ENCODE measurements around the gene HABP4. TPM values are rescaled to one million over a fixed set of nuclear protein-coding genes. Genes with fewer than 3 reads are reported as not detected.
A peak's percentile ranks its signal among the peaks of the same experiment; 100 is the strongest.

Gene HABP4
- total and polyA plus RNA-seq, 12 donors = 20.8 to 30.4 (median 25.3) TPM

DNA sequence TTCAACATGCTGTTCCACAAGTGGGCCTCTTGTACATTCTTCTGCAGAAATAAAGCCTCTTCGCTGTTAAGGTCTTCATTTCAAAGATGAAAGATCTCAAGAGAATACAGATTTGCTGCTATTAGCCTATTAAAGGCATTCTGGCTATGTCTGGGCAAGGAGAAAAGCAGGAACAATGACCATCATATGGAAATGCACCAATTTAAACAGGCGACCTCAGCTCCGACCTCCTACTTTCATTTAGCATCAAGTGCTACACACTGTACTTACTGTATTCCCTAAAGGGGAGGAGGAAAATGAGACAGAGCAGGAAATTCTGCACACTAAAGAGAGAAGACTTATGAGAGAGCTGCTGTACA lies 64.8 kb downstream of the HABP4 start:
- peak in 4 of 8 donors; percentile 32 to 45 (median 37) for ATAC-seq
- peaks cover 0 to 50% (median 4%) of the 10 kb centered on the region in 9 donors for H3K36me3 ChIP-seq
- peak overlapping the region in 8 of 10 donors; percentile 21 to 63 (median 41) for H3K27ac ChIP-seq
- no peaks in the 10 kb centered on the region for H3K9me3 ChIP-seq
- WGBS, 2 donors = 69 to 74% methylated on average over 3 of the region's 3 CpGs
- H3K4me1 ChIP-seq = peaks cover 0 to 40% (median 7%) of the 10 kb centered on the region in 9 donors
- intact Hi-C loops (cut with DNase I) = no loop called here
- H3K27me3 ChIP-seq = no peaks in the 10 kb centered on the region
- TF ChIP-seq, protein P1, sequence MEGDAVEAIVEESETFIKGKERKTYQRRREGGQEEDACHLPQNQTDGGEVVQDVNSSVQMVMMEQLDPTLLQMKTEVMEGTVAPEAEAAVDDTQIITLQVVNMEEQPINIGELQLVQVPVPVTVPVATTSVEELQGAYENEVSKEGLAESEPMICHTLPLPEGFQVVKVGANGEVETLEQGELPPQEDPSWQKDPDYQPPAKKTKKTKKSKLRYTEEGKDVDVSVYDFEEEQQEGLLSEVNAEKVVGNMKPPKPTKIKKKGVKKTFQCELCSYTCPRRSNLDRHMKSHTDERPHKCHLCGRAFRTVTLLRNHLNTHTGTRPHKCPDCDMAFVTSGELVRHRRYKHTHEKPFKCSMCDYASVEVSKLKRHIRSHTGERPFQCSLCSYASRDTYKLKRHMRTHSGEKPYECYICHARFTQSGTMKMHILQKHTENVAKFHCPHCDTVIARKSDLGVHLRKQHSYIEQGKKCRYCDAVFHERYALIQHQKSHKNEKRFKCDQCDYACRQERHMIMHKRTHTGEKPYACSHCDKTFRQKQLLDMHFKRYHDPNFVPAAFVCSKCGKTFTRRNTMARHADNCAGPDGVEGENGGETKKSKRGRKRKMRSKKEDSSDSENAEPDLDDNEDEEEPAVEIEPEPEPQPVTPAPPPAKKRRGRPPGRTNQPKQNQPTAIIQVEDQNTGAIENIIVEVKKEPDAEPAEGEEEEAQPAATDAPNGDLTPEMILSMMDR (IDR thresholded peaks at IDR 0.05) = no peak
- H3K4me3 ChIP-seq = no peak overlapping the region
- DNase-seq = no peak

DNA sequence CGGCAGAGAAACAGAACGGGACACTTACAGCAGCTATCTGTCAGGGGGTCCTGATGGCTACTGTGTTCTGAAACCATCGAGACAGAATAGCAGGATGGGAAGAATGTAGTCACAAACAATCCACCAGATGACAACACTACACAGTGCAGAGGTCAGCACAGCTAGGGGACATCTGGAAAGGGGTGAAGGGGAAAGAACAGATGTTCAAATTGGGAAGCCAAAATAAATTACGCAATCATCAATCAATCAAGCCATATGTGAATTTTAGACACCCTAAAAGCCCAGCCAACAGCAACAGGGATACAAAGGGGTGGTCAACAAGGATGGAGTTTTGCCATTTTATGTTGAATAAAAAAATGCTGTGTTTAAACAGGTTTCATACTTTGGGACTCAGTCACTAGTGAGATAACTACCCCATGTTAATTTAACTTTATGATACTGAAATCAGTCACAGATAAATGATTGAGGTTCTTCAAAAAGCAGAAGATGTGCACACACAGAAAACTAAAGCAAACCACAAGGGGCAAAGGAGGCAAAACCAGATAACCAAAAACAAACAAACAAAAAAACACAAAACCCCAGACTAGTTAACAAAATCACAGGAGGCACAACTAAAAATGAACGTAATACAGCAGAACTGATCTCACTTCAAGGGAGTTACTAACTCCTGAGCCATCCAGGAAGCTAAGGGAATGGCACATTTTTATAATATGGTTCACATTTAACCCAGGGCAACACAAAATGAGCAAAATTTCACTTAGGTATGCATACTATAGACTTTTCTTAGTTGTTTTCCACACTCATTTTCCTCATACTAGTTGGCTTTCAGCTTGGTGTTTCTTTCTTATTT lies 65.9 kb downstream of the HABP4 start:
- TF ChIP-seq, protein P1 (IDR thresholded peaks at IDR 0.05) = no peak
- Histone ChIP-seq H3K36me3 (peaks cover 0 to 50% (median 4%) of the 10 kb centered on the region in 9 donors), H3K9me3 (no peaks in the 10 kb centered on the region), H3K27ac (peak overlapping the region in 8 of 10 donors; percentile 21 to 63 (median 41)), H3K27me3 (no peaks in the 10 kb centered on the region), H3K4me1 (peaks cover 0 to 35% (median 7%) of the 10 kb centered on the region in 9 donors), H3K4me3 (no peak overlapping the region)
- WGBS, 2 donors = 60 to 64% methylated on average over 5 of the region's 5 CpGs
- intact Hi-C loops (cut with DNase I) = no loop called here
- ATAC-seq (peak in 7 of 8 donors; percentile 51 to 79 (median 58)), DNase-seq (no peak)

DNA sequence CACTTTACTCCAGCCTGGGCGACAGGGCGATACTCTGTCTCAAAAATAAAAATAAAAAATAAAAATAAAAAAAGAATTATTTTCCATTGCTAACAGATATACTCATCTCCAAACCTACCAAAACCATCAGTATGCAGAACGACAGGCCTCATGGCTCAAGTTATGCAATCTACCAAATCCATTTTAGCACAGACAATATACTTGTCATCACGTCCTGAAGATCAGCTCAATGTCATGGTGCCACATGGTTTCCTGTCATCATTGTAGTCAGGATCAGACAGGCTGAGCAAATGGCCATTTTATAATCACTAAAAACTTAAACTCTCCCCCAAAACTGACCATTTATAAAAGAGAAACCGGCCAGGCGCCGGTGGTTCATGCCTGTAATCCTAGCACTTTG lies 69.1 kb downstream of the HABP4 start:
- peaks cover 0 to 31% (median 0%) of the 10 kb centered on the region in 9 donors for H3K4me1 ChIP-seq
- intact Hi-C loops (cut with DNase I) = no loop called here
- no peak overlapping the region for H3K4me3 ChIP-seq
- no peaks in the 10 kb centered on the region for H3K27me3 ChIP-seq
- no peak overlapping the region for H3K27ac ChIP-seq
- H3K9me3 ChIP-seq = no peaks in the 10 kb centered on the region
- 82 to 85% methylated on average over 7 of the region's 7 CpGs for WGBS, 2 donors
- DNase-seq = no peak
- peaks cover 0 to 60% (median 0%) of the 10 kb centered on the region in 9 donors for H3K36me3 ChIP-seq
- TF ChIP-seq, protein P1 (IDR thresholded peaks at IDR 0.05) = no peak
- no peak for ATAC-seq

DNA sequence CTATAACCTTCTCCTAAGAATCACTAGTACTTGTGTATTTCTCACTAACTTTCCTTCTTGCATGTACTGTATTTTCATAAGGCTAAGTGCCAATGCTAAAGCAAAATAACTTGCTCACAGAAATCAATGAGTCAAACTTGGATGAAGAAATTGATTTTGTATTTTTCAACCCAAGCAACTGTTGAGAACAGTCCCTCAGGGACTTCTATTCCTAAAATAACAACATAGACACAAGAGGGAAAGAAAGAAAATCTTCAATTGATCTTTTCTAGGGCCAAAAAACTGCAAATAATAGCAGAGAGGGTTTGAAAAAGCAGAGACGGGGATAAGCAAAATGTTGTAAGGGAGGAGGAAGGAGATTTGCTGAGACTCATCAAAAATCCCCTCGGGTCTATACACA lies 69.8 kb downstream of the HABP4 start:
- Histone ChIP-seq H3K4me1 (peaks cover 0 to 38% (median 0%) of the 10 kb centered on the region in 9 donors), H3K4me3 (no peak overlapping the region), H3K27ac (peak overlapping the region in 3 of 10 donors; percentile 1 to 16 (median 15)), H3K27me3 (no peaks in the 10 kb centered on the region), H3K36me3 (peaks cover 0 to 53% (median 0%) of the 10 kb centered on the region in 9 donors), H3K9me3 (no peaks in the 10 kb centered on the region)
- ATAC-seq = no peak
- TF ChIP-seq, protein P1 (IDR thresholded peaks at IDR 0.05) = no peak
- intact Hi-C loops (cut with DNase I) = no loop called here
- 65 to 80% methylated on average over 2 of the region's 2 CpGs for WGBS, 2 donors
- DNase-seq = no peak

All from heart right ventricle (tissue), 16 donors.